ENCODE results near the gene SRPX.

The SRPX gene

DNA sequence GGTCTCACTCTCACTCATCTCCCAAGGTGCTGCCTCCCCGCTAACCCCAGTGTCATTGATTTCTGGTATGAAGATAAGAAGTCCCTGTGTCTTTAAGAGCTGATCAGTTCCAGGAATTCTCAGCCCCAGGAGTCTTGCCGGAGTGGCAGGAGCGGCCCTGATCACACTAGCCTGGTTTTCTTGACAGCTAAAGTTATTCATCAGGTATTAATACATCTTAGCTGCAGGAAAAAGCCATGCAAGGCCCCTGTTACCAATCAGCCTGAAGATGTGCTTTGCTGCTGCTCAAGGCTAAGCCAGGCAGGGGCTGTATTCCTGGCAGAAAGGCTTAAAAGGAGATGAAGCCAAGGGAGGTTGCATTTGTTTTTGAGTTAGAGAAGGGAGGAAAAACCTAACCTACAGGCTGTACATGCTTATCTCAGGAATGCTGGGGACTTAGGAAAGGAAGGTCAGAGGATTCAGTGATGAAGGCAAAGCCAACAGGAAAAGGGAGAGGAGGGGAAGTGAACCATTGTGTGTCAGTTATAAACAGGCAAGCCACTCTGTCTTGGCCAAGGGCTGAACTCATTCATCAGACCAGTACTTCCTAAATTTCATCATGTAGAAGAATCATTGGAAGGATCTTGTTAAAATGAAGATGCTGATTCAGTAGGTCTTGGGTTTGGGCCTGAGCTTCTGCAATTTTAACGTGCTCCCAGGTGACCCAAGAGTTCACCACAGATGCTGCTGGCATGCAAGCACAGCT, 8.6 kb downstream of the SRPX start:
- TF ChIP-seq, protein P1, sequence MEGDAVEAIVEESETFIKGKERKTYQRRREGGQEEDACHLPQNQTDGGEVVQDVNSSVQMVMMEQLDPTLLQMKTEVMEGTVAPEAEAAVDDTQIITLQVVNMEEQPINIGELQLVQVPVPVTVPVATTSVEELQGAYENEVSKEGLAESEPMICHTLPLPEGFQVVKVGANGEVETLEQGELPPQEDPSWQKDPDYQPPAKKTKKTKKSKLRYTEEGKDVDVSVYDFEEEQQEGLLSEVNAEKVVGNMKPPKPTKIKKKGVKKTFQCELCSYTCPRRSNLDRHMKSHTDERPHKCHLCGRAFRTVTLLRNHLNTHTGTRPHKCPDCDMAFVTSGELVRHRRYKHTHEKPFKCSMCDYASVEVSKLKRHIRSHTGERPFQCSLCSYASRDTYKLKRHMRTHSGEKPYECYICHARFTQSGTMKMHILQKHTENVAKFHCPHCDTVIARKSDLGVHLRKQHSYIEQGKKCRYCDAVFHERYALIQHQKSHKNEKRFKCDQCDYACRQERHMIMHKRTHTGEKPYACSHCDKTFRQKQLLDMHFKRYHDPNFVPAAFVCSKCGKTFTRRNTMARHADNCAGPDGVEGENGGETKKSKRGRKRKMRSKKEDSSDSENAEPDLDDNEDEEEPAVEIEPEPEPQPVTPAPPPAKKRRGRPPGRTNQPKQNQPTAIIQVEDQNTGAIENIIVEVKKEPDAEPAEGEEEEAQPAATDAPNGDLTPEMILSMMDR (IDR thresholded peaks at IDR 0.05; ENCODE audit: control insufficient read depth, extremely low read depth, insufficient read depth) = no peak
- H3K4me3 ChIP-seq (ENCODE audit: low read depth, low read length) = no peak overlapping the region
- no peak for DNase-seq (ENCODE audit: low read depth)

DNA sequence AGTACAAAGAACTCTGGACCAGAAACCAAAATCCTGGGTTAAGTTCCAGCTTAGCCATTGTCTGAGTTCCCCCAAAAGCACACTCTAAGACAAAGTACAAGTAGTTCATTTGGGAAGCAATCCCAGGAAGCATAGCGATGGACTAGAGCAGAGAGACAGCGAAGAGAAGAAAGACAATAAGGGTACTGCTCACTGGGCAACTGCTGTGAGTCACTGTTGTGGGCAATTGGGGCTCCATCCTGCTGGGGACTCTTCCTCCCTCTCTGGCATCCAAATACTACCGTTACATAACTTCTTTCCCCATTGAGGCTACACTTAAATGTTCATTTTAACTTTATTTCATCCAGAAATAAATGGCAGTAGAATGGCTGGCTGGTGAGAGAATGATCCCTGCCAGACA, 14.1 kb downstream of the SRPX start:
- no peak overlapping the region for H3K4me3 ChIP-seq (ENCODE audit: low read depth, low read length)
- DNase-seq (ENCODE audit: low read depth) = no peak
- TF ChIP-seq, protein P1 (IDR thresholded peaks at IDR 0.05; ENCODE audit: control insufficient read depth, extremely low read depth, insufficient read depth) = no peak

DNA sequence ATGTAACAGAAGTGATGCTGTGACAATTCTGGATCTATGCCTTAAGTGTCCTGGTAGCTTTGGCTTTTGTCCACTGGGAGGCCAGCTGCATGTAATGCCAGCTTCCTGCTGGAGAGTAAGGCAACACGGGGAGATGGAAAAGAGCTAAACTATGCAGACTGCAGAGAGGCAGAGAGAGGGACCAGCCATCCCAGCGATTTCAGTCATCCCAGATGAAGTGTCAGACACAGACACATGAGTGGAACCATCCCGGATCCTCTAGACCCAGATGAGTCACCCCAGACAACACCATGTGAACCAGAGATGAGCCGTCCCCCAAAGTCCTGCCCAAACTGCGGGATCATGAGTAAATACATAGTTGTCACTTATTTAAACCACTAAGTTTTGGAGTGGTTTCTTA, 14.6 kb downstream of the SRPX start:
- no peak for DNase-seq (ENCODE audit: low read depth)
- no peak overlapping the region for H3K4me3 ChIP-seq (ENCODE audit: low read depth, low read length)
- TF ChIP-seq, protein P1 (IDR thresholded peaks at IDR 0.05; ENCODE audit: control insufficient read depth, extremely low read depth, insufficient read depth) = no peak

GRCh38 chrX:38205039-38205438, 15.6 kb downstream of the SRPX start:
- no peak overlapping the region for H3K4me3 ChIP-seq (ENCODE audit: low read depth, low read length)
- TF ChIP-seq, protein P1 (IDR thresholded peaks at IDR 0.05; ENCODE audit: control insufficient read depth, extremely low read depth, insufficient read depth) = no peak
- no peak for DNase-seq (ENCODE audit: low read depth)

GRCh38 chrX:38192007-38192810, 28.5 kb downstream of the SRPX start:
- TF ChIP-seq, protein P1 (IDR thresholded peaks at IDR 0.05; ENCODE audit: control insufficient read depth, extremely low read depth, insufficient read depth) = peak; percentile 60
- peak; percentile 2 for DNase-seq (ENCODE audit: low read depth)
- H3K4me3 ChIP-seq (ENCODE audit: low read depth, low read length) = no peak overlapping the region

- TF ChIP-seq, protein P1 (IDR thresholded peaks at IDR 0.05; ENCODE audit: control insufficient read depth, extremely low read depth, insufficient read depth) = no peak
- H3K4me3 ChIP-seq (ENCODE audit: low read depth, low read length) = no peak overlapping the region
- DNase-seq (ENCODE audit: low read depth) = no peak
Measured at GRCh38 chrX:38189431-38190250, 31.0 kb downstream of the SRPX start.
